Metanephros (tissue), 2 donors: ENCODE measurements around the gene CDK9. TPM values are rescaled to one million over a fixed set of nuclear protein-coding genes. Genes with fewer than 3 reads are reported as not detected.

Experiments
- small RNA-seq: library from RNA; depleted of rRNA; stranded (forward); fragments of <200 nt; gene quantifications from one replicate; pipeline ENCODE3, GENCODE V24; 2014; ENCODE audit warnings: low replicate concordance
- total RNA-seq: library from RNA; depleted of rRNA; stranded (reverse); fragments of >200 nt; gene quantifications from one replicate; pipeline ENCODE4 v1.2.3, GENCODE V29; 2014

Gene CDK9
- total RNA-seq, result 50.9 TPM

GRCh38 chr9:127785933-127786772 is at the start of gene CDK9:
Gene CDK9 (plus strand): TSS chr9:127786034. CDS start chr9:127786149, 115 bp downstream.

GRCh38 chr9:127778280-127779135 is 7.3 kb upstream of the CDK9 start, which contains the start of gene SH2D3C:
Gene SH2D3C (minus strand): TSS chr9:127778666. CDS start chr9:127778627, 39 bp downstream.

GRCh38 chr9:127802576-127803443 is 17.0 kb downstream of the CDK9 start, which contains the start of gene FPGS:
Gene FPGS (plus strand): TSS chr9:127802882. CDS start chr9:127802925, 43 bp downstream.

Small RNA genes within 50 kb of the gene (small RNA-seq; reads per million reads assigned to genes)
- gene RF00019, result not detected

Other genes with a start within 250 kb of the CDK9 start
- gene STXBP1, start 173.8 kb upstream of the CDK9 start, total RNA-seq, result 19.2 TPM
- 1.5 TPM for gene CFAP157, start 79.0 kb upstream of the CDK9 start, total RNA-seq
- 16.2 TPM for gene PTRH1, start 70.4 kb upstream of the CDK9 start, total RNA-seq
- gene TTC16, start 70.0 kb upstream of the CDK9 start, total RNA-seq, result 0.18 TPM
- 16.5 TPM for gene TOR2A, start 50.7 kb upstream of the CDK9 start, total RNA-seq
- 22.4 TPM for gene SH2D3C, start 7.4 kb upstream of the CDK9 start, total RNA-seq
- 58.9 TPM for gene FPGS, start 16.8 kb downstream of the CDK9 start, total RNA-seq
- gene ENG, start 68.6 kb downstream of the CDK9 start, total RNA-seq, result 76.0 TPM
- 79.2 TPM for gene AK1, start 91.6 kb downstream of the CDK9 start, total RNA-seq
- gene ST6GALNAC6, start 113.6 kb downstream of the CDK9 start, total RNA-seq, result 31.2 TPM
- 28.8 TPM for gene ST6GALNAC4, start 131.0 kb downstream of the CDK9 start, total RNA-seq
- 2.3 TPM for gene PIP5KL1, start 144.7 kb downstream of the CDK9 start, total RNA-seq
- gene DPM2, start 151.8 kb downstream of the CDK9 start, total RNA-seq, result 15.9 TPM
- gene EEIG1, start 195.0 kb downstream of the CDK9 start, total RNA-seq, result 14.0 TPM